GM10248 (cell line): ENCODE results near the gene CPT1B.

Source experiments
- CTCF ChIA-PET: fragments of 300-600 bp; sonication (Branson Sonifier 250); formaldehyde crosslinking; extraction: SDS; loops from one replicate; lab custom pipeline; 2021; ENCODE audit warnings: antibody characterized with exemption; lab: Yijun Ruan, JAX
- POLR2A ChIA-PET: fragments of 350-650 bp; sonication (Branson Sonifier 250); formaldehyde crosslinking; extraction: SDS; loops from one replicate; lab custom pipeline; 2020; ENCODE audit warnings: antibody characterized with exemption; lab: Yijun Ruan, JAX
- DNase-seq: peaks from one replicate; pipeline ENCODE4 v3.0.0; 2012; ENCODE audit errors: extremely low spot score
- TF ChIP-seq, protein P1 (sequence below): IDR thresholded peaks from 2 replicates; pipeline ENCODE4 v1.5.1; 2012; ENCODE audit warnings: mild to moderate bottlenecking, low read depth; ENCODE audit errors: extremely low read depth, missing control alignments, control extremely low read depth

The CPT1B gene

DNA sequence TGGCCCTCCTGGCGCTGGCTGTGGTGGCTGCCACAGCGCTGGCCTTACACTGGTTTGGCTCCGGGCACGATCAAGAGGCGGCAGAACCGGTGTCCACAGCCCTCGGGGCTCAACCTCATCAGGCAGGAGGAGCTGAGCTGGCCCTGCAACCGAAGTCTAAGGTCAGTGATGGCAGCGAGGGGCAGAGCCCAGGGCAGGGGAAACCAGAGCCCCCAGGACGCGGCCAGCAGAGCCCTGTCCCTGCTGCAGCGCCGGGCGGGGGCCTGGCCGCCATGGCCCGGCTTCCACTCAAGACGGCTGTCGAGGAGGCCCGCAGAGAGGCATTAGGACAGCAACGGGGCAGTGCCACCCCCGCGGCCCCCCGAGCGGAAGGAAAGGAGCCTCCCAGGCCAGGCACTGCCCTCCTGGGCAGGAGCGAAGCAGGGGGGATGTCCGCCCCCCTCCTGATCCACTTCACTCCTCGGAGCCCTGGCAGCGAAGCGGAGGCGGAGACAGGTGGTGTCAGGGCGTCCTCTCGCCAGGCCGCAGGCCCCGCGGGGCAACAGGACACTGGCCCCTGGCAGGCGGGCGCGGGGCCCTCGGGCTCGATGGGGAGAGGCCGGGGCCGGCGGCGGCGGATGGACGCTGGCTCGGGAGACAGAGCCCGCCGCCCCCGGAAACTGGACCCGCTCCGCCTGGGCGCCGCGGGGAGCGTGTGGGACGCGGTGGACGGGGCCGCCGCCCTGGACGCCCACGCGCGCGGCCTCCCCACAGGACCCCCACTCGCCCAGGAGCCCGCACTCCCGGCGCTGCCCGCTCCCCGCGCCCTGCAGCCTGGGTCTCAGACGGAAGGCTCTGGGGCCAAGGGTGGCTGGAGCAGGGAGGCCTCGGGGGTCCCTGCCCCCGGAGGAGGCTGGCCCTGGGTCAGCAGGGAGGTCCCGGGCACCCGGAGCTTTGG lies 31.6 kb downstream of the CPT1B start:
- CTCF ChIA-PET = interaction anchor here (1.1 to 16.1 kb wide), 6 partner anchors 11 to 20 kb away, joined by 3 to 136 read pairs (median 12); partner anchors contain the start of genes SCO2, SYCE3 and TYMP
- POLR2A ChIA-PET = interaction anchor here (1.2 kb wide), 1 partner anchor 21 kb away, joined by 3 read pairs; the partner anchor contains the start of gene SCO2
- TF ChIP-seq, protein P1, sequence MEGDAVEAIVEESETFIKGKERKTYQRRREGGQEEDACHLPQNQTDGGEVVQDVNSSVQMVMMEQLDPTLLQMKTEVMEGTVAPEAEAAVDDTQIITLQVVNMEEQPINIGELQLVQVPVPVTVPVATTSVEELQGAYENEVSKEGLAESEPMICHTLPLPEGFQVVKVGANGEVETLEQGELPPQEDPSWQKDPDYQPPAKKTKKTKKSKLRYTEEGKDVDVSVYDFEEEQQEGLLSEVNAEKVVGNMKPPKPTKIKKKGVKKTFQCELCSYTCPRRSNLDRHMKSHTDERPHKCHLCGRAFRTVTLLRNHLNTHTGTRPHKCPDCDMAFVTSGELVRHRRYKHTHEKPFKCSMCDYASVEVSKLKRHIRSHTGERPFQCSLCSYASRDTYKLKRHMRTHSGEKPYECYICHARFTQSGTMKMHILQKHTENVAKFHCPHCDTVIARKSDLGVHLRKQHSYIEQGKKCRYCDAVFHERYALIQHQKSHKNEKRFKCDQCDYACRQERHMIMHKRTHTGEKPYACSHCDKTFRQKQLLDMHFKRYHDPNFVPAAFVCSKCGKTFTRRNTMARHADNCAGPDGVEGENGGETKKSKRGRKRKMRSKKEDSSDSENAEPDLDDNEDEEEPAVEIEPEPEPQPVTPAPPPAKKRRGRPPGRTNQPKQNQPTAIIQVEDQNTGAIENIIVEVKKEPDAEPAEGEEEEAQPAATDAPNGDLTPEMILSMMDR = no peak
- peak; percentile 8 for DNase-seq

DNA sequence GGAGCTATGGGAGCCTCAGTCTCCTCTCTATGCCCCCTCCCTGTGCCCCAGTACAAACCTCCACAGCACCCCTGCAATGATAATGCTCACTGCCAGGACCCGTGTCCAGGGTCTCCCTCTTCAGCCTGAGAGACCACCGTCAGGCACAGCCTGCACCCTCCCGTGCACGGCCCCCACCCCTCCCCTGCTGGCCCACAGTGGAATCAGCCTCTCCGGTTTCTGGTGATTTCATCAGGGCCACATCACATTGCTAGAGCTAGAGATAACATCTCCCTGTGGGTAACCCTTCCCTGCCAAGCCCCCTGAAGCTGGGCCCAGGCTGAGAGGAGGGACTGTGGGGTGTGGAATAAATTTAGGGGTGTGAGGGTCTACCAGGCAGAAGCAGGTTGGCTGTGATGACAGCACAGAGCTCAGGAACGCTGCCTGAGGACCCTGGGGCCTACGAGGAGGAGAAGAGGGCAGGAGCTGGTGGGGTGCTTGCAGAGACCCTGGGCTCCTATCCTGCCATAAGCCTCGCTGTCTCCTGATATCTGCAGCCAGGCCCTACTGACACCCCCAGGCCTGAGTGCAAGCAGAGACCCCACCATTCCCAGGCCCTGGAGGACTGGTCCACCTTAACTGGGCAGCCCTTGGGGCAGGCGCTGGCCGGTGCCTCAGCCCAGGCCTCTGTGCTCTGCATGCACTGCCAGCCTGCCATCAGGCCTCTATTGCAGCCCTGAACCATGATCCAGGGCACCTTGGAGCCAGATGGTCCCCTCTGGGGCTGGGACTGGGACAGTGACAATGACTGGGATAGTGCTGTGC lies 32.5 kb downstream of the CPT1B start, which contains the start of gene KLHDC7B:
Gene KLHDC7B (plus strand): TSS at position 378 of the 804 bp plus-strand sequence. CDS start 345 bp downstream, at position 723.
- CTCF ChIA-PET = interaction anchor here (1.1 to 16.1 kb wide), 5 partner anchors 13 to 75 kb away, joined by 3 to 136 read pairs (median 6); partner anchors contain the start of genes SCO2, SYCE3 and TYMP
- POLR2A ChIA-PET = interaction anchor here (1.2 kb wide), 1 partner anchor 20 kb away, joined by 3 read pairs; the partner anchor contains the start of gene SCO2
- DNase-seq = peak; percentile 26
- TF ChIP-seq, protein P1 = no peak

DNA sequence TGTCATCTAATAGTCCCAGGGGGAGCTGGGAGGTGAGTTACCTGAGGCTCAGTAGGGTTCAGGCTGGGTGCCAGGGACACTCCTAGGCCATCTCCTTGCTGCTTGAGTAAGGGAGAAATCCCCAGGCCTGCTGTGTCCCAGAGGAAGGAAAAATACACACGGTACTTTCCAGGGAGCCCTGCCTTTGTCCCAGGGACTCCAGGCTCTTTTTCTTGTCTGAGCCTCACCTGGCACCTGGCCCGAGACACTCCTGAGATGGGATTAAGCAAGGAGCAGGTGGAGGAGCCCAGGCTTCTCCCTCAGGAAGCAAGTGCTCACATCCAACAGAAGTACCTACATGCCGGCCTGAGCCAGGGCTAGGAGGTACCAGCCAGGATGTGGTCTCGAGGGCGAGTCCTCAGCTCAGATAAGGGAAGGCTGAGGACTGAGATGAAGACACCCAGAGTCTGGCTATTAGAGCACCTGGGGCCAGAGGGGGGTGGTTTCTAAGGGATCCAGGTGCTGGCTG lies 33.4 kb downstream of the CPT1B start:
- ChIA-PET POLR2A (no interaction called here), CTCF (interaction anchor here (1.0 to 16.1 kb wide), 4 partner anchors 11 to 76 kb away, joined by 3 to 136 read pairs (median 9); partner anchors contain the start of genes SCO2, SYCE3 and TYMP)
- peak; percentile 23 for DNase-seq
- TF ChIP-seq, protein P1 = no peak

DNA sequence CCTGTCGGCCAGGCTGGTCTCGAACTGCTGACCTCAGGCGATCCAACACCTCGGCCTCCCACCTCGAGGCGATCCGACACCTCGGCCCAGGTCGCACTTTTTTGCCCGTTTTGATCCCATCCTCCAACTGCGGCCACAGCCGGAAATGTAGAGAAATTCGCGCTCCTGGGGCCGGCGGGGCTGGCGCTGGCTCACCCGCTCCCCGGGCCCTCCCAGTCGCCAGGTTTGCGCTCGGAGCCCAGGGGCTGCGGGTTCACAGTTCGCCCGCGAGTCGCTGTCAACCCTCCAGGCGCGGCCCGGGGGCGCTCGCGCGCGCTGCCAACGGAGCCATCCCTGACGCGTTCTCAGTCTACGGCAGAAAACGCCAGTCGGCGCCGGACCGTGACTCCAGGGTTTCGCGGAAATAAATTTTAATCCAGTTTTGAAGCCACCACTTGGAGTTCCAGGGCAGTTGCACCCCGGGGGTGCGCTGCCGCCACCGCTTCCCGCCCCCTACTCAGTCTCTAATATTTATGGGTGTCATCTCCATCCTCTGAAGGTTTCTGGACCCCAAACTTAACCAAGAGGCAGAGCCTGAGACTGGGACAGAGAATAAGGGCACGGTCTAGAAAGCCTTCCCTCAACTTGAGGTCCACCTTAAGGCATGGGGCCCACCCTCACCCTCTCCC lies 34.0 kb downstream of the CPT1B start:
- POLR2A ChIA-PET = no interaction called here
- DNase-seq = peak; percentile 78
- TF ChIP-seq, protein P1 = peak; percentile 73
- CTCF ChIA-PET = interaction anchor here (1.0 to 16.1 kb wide), 4 partner anchors 12 to 77 kb away, joined by 3 to 136 read pairs (median 9); partner anchors contain the start of genes SCO2, SYCE3 and TYMP

DNA sequence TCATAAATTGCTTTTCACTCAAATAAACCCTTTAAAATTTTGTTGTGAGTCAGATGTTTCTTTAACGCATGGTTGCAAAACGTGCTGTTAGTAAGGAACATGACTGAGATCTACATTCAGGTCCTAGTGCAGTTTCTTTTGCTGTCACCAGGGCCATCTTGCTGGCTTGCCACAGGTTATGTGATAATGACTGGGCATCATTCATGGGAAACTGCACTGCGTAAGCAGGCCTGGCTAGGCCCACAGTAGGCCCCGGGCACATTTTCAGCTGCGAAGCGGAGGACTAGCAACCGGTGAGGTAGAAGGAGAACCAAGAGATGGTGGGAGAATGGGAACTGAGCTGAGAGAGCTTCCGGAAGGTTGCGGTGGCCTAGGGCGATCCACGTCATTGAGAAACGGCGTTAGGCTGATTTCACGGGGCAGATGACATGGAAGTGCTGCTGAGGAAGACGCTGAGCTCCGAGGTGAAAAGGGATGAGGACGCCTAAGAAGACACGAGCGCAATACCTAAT lies 35.8 kb downstream of the CPT1B start:
- DNase-seq = peak; percentile 57
- TF ChIP-seq, protein P1 = no peak
- ChIA-PET CTCF (interaction anchor here (1.3 to 16.1 kb wide), 5 partner anchors 15 to 85 kb away, joined by 3 to 136 read pairs (median 7); partner anchors contain the start of genes ARSA, SCO2, SYCE3 and TYMP), POLR2A (interaction anchor here (1.0 kb wide), 1 partner anchor 17 kb away, joined by 5 read pairs; the partner anchor contains the start of gene SCO2)

DNA sequence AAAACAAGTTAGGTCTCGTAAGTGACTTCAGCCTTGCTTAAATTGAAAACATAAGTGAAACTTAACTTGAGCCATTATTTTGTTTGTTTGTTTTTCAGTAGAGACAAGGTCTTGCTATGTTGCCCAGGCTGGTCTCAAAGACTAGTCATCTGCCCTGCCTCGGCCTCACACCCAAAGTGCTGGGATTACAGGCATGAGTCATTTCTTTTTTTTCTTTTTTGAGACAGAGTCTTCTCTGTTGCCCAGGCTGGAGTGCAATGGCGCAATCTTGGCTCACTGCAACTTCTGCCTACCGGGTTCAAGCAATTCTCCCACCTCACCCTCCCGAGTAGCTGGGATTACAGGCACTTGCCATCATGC lies 36.6 kb downstream of the CPT1B start:
- CTCF ChIA-PET = interaction anchor here (1.3 to 16.1 kb wide), 5 partner anchors 15 to 86 kb away, joined by 3 to 136 read pairs (median 7); partner anchors contain the start of genes ARSA, SCO2, SYCE3 and TYMP
- POLR2A ChIA-PET = interaction anchor here (1.0 to 1.4 kb wide), 2 partner anchors 10 to 21 kb away, joined by 4 read pairs; partner anchors contain the start of gene SYCE3
- peak; percentile 29 for DNase-seq
